Breast epithelium (tissue), 4 donors: ENCODE results near the gene ACSL1. TPM values are rescaled to one million over a fixed set of nuclear protein-coding genes. Genes with fewer than 3 reads are reported as not detected.

Experiments used
- DNase-seq, 2 donors: peaks; one replicate each; pipeline ENCODE4 v3.0.0-alpha.2; 2019; ENCODE audit warnings: low spot score in 2 of 2
- H3K27ac ChIP-seq, 2 donors: fragments of 200-600 bp; sonication (generic) in 1 of 2; one replicate each; pipeline ENCODE4 v1.5.1; 2016 to 2019; ENCODE audit warnings: mild to moderate bottlenecking in 1 of 2
- H3K27me3 ChIP-seq, 2 donors: fragments of 200-600 bp; sonication (generic) in 1 of 2; one replicate each; pipeline versions ENCODE4 v1.5.1 to v1.6.0; 2017 to 2019; ENCODE audit warnings: control low read depth in 1 of 2, mild to moderate bottlenecking in 1 of 2
- H3K36me3 ChIP-seq: fragments of 200-600 bp; one replicate; pipeline ENCODE4 v1.5.1; 2019
- H3K4me1 ChIP-seq, 2 donors: fragments of 200-600 bp; sonication (generic); one replicate each; pipeline ENCODE4 v1.5.1; 2016 to 2019; ENCODE audit warnings: control low read depth in 1 of 2
- H3K4me3 ChIP-seq, 3 donors: fragments of 200-600 bp; sonication (generic); 1 replicate in 2 of 3; 2 replicates in 1 of 3; pipeline ENCODE4 v1.5.1; 2016 to 2019; ENCODE audit warnings: mild to moderate bottlenecking in 3 of 3, moderate library complexity in 2 of 3
- H3K9me3 ChIP-seq, 2 donors: fragments of 200-600 bp; sonication (generic) in 1 of 2; one replicate each; pipeline ENCODE4 v1.5.1; 2016 to 2019; ENCODE audit warnings: control low read depth in 1 of 2
- CTCF ChIP-seq, 3 donors: fragments of 450-650 bp; IDR thresholded peaks; one replicate each; pipeline ENCODE4 v1.5.1; 2016 to 2017; ENCODE audit warnings: antibody characterized with exemption in 3 of 3, mild to moderate bottlenecking in 3 of 3, moderate library complexity in 3 of 3
- POLR2A ChIP-seq: fragments of 450-650 bp; IDR thresholded peaks from one replicate; pipeline ENCODE4 v1.6.1; 2016; ENCODE audit warnings: antibody characterized with exemption, mild to moderate bottlenecking, moderate library complexity
- POLR2AphosphoS5 ChIP-seq, 3 donors: sonication (generic); formaldehyde crosslinking; IDR thresholded peaks; one replicate each; pipeline ENCODE4 v1.6.1; 2017; ENCODE audit warnings: antibody characterized with exemption in 3 of 3
- intact Hi-C: fragments of 100-400 bp; cut with DNase I; formaldehyde crosslinking; loops from one replicate; pipeline ENCODE4 v1.15.1; 2023; ENCODE audit warnings: low total_unique reads
- total RNA-seq, 3 donors: library from RNA; depleted of rRNA; stranded (reverse); fragments of >200 nt; gene quantifications; one replicate each; pipeline ENCODE4 v1.1.0, GENCODE V29; 2016

The ACSL1 gene
- total RNA-seq, 3 donors from 2014 or later = 167 to 797 (median 254) TPM

- no peaks in the 10 kb centered on the region for H3K9me3 ChIP-seq
- no peak overlapping the region for H3K4me3 ChIP-seq
- peaks cover 0 to 6% of the 10 kb centered on the region in 2 donors for H3K4me1 ChIP-seq
- intact Hi-C loops = no loop called here
- H3K27me3 ChIP-seq = no peaks in the 10 kb centered on the region
- H3K36me3 ChIP-seq = no peaks in the 10 kb centered on the region
- DNase-seq = no peak
- H3K27ac ChIP-seq = peak overlapping the region in 1 of 2 donors; percentile 57
- TF ChIP-seq POLR2AphosphoS5 (IDR thresholded peaks at IDR 0.05) (no peak), CTCF (IDR thresholded peaks at IDR 0.05) (no peak), POLR2A (no peak)
Observed at GRCh38 chr4:184803874-184804273, 21.9 kb downstream of the ACSL1 start.

- TF ChIP-seq CTCF (IDR thresholded peaks at IDR 0.05) (no peak), POLR2A (no peak), POLR2AphosphoS5 (IDR thresholded peaks at IDR 0.05) (no peak)
- H3K4me1 ChIP-seq = peaks cover 0 to 6% of the 10 kb centered on the region in 2 donors
- DNase-seq = no peak
- H3K9me3 ChIP-seq = no peaks in the 10 kb centered on the region
- H3K27ac ChIP-seq = peak overlapping the region in 1 of 2 donors; percentile 57
- H3K27me3 ChIP-seq = no peaks in the 10 kb centered on the region
- H3K36me3 ChIP-seq = no peaks in the 10 kb centered on the region
- H3K4me3 ChIP-seq = no peak overlapping the region
- intact Hi-C loops = no loop called here
Observed at GRCh38 chr4:184803133-184803532, 22.6 kb downstream of the ACSL1 start.

GRCh38 chr4:184802697-184803015 lies 23.1 kb downstream of the ACSL1 start:
- no peak overlapping the region for H3K4me3 ChIP-seq
- peak overlapping the region; percentile 10 to 27 for H3K27ac ChIP-seq
- no peaks in the 10 kb centered on the region for H3K36me3 ChIP-seq
- DNase-seq = no peak
- H3K9me3 ChIP-seq = no peaks in the 10 kb centered on the region
- TF ChIP-seq CTCF (IDR thresholded peaks at IDR 0.05) = no peak
- TF ChIP-seq POLR2AphosphoS5 (IDR thresholded peaks at IDR 0.05) = no peak
- TF ChIP-seq POLR2A = no peak
- no peaks in the 10 kb centered on the region for H3K27me3 ChIP-seq
- intact Hi-C loops = no loop called here
- H3K4me1 ChIP-seq = peaks cover 0 to 6% of the 10 kb centered on the region in 2 donors

- Histone ChIP-seq H3K9me3 (no peaks in the 10 kb centered on the region), H3K4me3 (no peak overlapping the region), H3K4me1 (peaks cover 0 to 6% of the 10 kb centered on the region in 2 donors), H3K27me3 (no peaks in the 10 kb centered on the region), H3K36me3 (no peaks in the 10 kb centered on the region), H3K27ac (peak overlapping the region; percentile 10 to 27)
- TF ChIP-seq CTCF (IDR thresholded peaks at IDR 0.05) (no peak), POLR2A (no peak), POLR2AphosphoS5 (IDR thresholded peaks at IDR 0.05) (no peak)
- no peak for DNase-seq
- intact Hi-C loops = no loop called here
Observed at GRCh38 chr4:184801781-184802696, 23.7 kb downstream of the ACSL1 start.

- intact Hi-C loops = no loop called here
- no peaks in the 10 kb centered on the region for H3K9me3 ChIP-seq
- TF ChIP-seq POLR2A (no peak), CTCF (IDR thresholded peaks at IDR 0.05) (no peak), POLR2AphosphoS5 (IDR thresholded peaks at IDR 0.05) (no peak)
- no peaks in the 10 kb centered on the region for H3K27me3 ChIP-seq
- DNase-seq = no peak
- no peak overlapping the region for H3K27ac ChIP-seq
- H3K36me3 ChIP-seq = no peaks in the 10 kb centered on the region
- no peak overlapping the region for H3K4me3 ChIP-seq
- H3K4me1 ChIP-seq = peaks cover 0 to 6% of the 10 kb centered on the region in 2 donors
Observed at GRCh38 chr4:184798504-184798903, 27.3 kb downstream of the ACSL1 start.
